ENCODE results near the gene RANBP10.

DNA sequence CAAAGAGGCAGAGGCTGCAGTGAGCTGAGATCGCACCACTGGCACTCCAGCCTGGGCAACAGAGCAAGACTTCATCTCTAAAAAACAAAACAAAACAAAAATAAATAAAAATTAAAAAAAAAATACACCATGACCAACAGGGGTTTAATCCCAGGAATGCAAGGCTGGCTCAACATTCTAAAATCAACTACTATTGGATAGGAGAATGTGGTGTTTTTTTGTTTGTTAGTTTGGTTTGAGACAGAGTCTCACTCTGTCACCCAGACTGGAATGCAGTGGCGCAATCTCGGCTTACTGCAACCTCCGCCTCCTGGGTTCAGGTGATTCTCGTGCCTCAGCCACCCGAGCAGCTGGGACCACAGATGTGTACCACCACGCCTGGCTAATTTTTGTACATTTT, 107.1 kb downstream of the RANBP10 start:
- TF ChIP-seq POLR2A (IDR thresholded peaks at IDR 0.05): no peak
- TF ChIP-seq, protein P1, sequence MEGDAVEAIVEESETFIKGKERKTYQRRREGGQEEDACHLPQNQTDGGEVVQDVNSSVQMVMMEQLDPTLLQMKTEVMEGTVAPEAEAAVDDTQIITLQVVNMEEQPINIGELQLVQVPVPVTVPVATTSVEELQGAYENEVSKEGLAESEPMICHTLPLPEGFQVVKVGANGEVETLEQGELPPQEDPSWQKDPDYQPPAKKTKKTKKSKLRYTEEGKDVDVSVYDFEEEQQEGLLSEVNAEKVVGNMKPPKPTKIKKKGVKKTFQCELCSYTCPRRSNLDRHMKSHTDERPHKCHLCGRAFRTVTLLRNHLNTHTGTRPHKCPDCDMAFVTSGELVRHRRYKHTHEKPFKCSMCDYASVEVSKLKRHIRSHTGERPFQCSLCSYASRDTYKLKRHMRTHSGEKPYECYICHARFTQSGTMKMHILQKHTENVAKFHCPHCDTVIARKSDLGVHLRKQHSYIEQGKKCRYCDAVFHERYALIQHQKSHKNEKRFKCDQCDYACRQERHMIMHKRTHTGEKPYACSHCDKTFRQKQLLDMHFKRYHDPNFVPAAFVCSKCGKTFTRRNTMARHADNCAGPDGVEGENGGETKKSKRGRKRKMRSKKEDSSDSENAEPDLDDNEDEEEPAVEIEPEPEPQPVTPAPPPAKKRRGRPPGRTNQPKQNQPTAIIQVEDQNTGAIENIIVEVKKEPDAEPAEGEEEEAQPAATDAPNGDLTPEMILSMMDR (IDR thresholded peaks at IDR 0.05): no peak

Measured in breast epithelium (tissue), 3 donors.